Type B pancreatic cell (in vitro differentiated cells): ENCODE data around the gene KIAA0930. TPM values are rescaled to one million over a fixed set of nuclear protein-coding genes. Genes with fewer than 3 reads are reported as not detected.

ENCODE experiments used
- DNase-seq: peaks from one replicate; pipeline ENCODE4 v3.0.0; 2021; ENCODE audit warnings: mixed read lengths; ENCODE audit not compliant: unreplicated experiment; ENCODE audit errors: extremely low spot score
- H3K27ac Mint-ChIP-seq: 2 replicates; pipeline ENCODE4 v1.8.0; 2021; ENCODE audit warnings: mild to moderate bottlenecking, mixed read lengths
- H3K27me3 Mint-ChIP-seq: 2 replicates; pipeline ENCODE4 v1.8.0; 2021; ENCODE audit warnings: mixed read lengths
- H3K36me3 Mint-ChIP-seq: 2 replicates; pipeline ENCODE4 v1.8.0; 2021; ENCODE audit warnings: mixed read lengths
- H3K4me1 Mint-ChIP-seq: one replicate; pipeline ENCODE4 v1.8.0; 2021; ENCODE audit warnings: mixed read lengths; ENCODE audit not compliant: unreplicated experiment
- H3K4me3 Mint-ChIP-seq: 2 replicates; pipeline ENCODE4 v1.8.0; 2021; ENCODE audit warnings: mild to moderate bottlenecking, mixed read lengths
- H3K9me3 Mint-ChIP-seq: 2 replicates; pipeline ENCODE4 v1.8.0; 2021; ENCODE audit warnings: mixed read lengths
- total RNA-seq: library from RNA; stranded (reverse); gene quantifications from 2 replicates; pipeline ENCODE4 v1.2.1, GENCODE V29; 2021; ENCODE audit warnings: low replicate concordance
- TF ChIP-seq, protein P1 (sequence below): fragments of 200-600 bp; sonication (generic); conservative IDR thresholded peaks from 2 replicates; pipeline ENCODE4 v1.5.0; 2021; ENCODE audit warnings: antibody characterized with exemption, mild to moderate bottlenecking

Gene KIAA0930
- total RNA-seq, 1 donor from 2014 or later = 54.1 TPM

- DNase-seq = no peak
- Mint-ChIP-seq H3K4me3 (no peak overlapping the region), H3K4me1 (peaks cover 26% of the 10 kb centered on the region), H3K27ac (no peak overlapping the region), H3K36me3 (no peaks in the 10 kb centered on the region), H3K27me3 (no peaks in the 10 kb centered on the region), H3K9me3 (no peaks in the 10 kb centered on the region)
- TF ChIP-seq, protein P1, sequence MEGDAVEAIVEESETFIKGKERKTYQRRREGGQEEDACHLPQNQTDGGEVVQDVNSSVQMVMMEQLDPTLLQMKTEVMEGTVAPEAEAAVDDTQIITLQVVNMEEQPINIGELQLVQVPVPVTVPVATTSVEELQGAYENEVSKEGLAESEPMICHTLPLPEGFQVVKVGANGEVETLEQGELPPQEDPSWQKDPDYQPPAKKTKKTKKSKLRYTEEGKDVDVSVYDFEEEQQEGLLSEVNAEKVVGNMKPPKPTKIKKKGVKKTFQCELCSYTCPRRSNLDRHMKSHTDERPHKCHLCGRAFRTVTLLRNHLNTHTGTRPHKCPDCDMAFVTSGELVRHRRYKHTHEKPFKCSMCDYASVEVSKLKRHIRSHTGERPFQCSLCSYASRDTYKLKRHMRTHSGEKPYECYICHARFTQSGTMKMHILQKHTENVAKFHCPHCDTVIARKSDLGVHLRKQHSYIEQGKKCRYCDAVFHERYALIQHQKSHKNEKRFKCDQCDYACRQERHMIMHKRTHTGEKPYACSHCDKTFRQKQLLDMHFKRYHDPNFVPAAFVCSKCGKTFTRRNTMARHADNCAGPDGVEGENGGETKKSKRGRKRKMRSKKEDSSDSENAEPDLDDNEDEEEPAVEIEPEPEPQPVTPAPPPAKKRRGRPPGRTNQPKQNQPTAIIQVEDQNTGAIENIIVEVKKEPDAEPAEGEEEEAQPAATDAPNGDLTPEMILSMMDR = no peak
Measured at GRCh38 chr22:45229181-45229580, 11.5 kb downstream of the KIAA0930 start.

GRCh38 chr22:45228401-45228754 lies 12.3 kb downstream of the KIAA0930 start:
- Mint-ChIP-seq H3K4me3 (no peak overlapping the region), H3K36me3 (no peaks in the 10 kb centered on the region), H3K27me3 (no peaks in the 10 kb centered on the region), H3K27ac (no peak overlapping the region), H3K4me1 (peaks cover 31% of the 10 kb centered on the region), H3K9me3 (no peaks in the 10 kb centered on the region)
- TF ChIP-seq, protein P1 = no peak
- no peak for DNase-seq

DNA sequence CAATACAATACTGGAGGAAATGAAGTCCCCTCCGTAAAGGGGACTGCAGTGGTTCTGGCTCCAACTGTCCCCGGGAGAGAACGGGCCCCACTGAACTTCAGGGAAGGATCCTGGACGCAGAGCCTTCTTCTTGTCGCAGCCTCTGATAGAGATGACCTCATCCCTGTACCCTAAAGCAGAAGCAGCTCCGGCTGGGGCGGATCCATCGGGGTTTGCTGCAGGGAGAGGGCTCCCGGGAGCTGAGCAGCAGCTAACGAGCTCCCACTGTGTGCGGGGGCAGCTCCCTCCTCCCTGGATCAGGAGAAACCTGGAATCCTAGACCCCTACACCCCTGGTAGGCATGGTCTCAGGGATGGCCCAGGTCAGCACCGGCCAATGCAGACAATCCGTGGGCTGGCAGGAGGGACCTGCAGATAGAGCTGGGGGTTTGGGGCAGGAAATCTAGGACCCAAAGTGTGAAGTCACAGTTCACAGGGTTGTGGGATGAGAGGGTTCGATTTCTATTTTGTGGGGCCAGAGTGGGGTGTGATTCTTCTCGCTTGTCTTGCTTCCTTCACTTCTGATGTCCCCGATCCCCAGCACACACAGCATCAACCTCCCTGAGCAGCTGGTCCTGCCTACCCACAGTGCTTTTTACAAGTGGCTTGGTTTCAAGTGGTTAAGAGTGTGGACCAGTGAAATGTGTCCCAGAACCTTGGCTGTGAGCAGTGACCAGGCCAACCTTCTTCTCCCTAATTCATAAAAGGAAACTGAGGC lies 12.9 kb downstream of the KIAA0930 start:
- no peaks in the 10 kb centered on the region for H3K9me3 Mint-ChIP-seq
- H3K27ac Mint-ChIP-seq = no peak overlapping the region
- peaks cover 34% of the 10 kb centered on the region for H3K4me1 Mint-ChIP-seq
- no peaks in the 10 kb centered on the region for H3K36me3 Mint-ChIP-seq
- DNase-seq = no peak
- H3K27me3 Mint-ChIP-seq = no peaks in the 10 kb centered on the region
- TF ChIP-seq, protein P1 = no peak
- H3K4me3 Mint-ChIP-seq = no peak overlapping the region

- H3K27ac Mint-ChIP-seq = peak overlapping the region; percentile 22
- no peak overlapping the region for H3K4me3 Mint-ChIP-seq
- H3K9me3 Mint-ChIP-seq = no peaks in the 10 kb centered on the region
- DNase-seq = no peak
- no peaks in the 10 kb centered on the region for H3K36me3 Mint-ChIP-seq
- H3K27me3 Mint-ChIP-seq = no peaks in the 10 kb centered on the region
- H3K4me1 Mint-ChIP-seq = peaks cover 37% of the 10 kb centered on the region
- TF ChIP-seq, protein P1 = no peak
Measured at GRCh38 chr22:45226503-45227186, 14.0 kb downstream of the KIAA0930 start.

GRCh38 chr22:45225732-45226502 lies 14.8 kb downstream of the KIAA0930 start:
- no peak for DNase-seq
- peak overlapping the region; percentile 22 for H3K27ac Mint-ChIP-seq
- no peaks in the 10 kb centered on the region for H3K36me3 Mint-ChIP-seq
- peaks cover 39% of the 10 kb centered on the region for H3K4me1 Mint-ChIP-seq
- H3K4me3 Mint-ChIP-seq = no peak overlapping the region
- H3K9me3 Mint-ChIP-seq = no peaks in the 10 kb centered on the region
- TF ChIP-seq, protein P1 = no peak
- H3K27me3 Mint-ChIP-seq = no peaks in the 10 kb centered on the region
